NCI-H524 (cell line): ENCODE data around the gene DNAH14.
A peak's percentile ranks its signal among the peaks of the same experiment; 100 is the strongest.
"Not testable (repeated sequence)": the region's sequence is repeated elsewhere in the genome, so short reads cannot be mapped to it uniquely, and the experiment has no call there.

Experiments
- DNase-seq, 2 experiments: peaks; one replicate each; lab custom pipeline; 2025; lab: John Stamatoyannopoulos, UW

The DNAH14 gene

GRCh38 chr1:224929335-224930237 lies at the start of gene DNAH14:
TSS of gene DNAH14 (plus strand) at chr1:224929675. CDS start at chr1:224952703, 23,028 bp downstream.
- peak; percentile 24 to 70 for DNase-seq

- DNase-seq: no peak
Measured at GRCh38 chr1:224880593-224881307, 48.7 kb upstream of the DNAH14 start.

- not testable (repeated sequence) for DNase-seq
Measured at GRCh38 chr1:224881308-224881692, 48.2 kb upstream of the DNAH14 start.

DNA sequence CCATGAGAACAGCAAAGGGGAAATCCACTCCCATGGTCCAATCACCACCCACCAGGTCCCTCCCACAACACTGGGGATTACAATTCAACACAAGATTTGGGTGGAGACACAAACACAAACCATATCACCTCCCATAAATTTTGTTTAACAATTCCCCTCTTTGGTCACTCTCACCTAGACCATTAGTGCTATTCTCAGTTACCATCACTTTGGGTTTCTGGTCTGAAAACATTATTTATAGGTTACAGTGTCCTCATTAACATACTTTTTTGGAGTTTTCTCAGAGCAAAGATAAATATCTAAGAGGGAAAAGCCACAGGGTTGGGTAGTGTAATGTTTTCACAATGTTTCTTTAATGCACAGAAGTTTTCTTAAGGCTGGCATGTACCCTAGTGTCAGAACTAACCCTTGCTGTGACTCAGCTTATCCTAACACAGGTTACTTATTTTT lies 47.7 kb upstream of the DNAH14 start:
- no peak for DNase-seq

GRCh38 chr1:224882264-224882663 lies 47.2 kb upstream of the DNAH14 start:
- no peak for DNase-seq

GRCh38 chr1:224883091-224883490 lies 46.4 kb upstream of the DNAH14 start:
- DNase-seq: no peak

GRCh38 chr1:224884361-224884801 lies 45.1 kb upstream of the DNAH14 start:
- peak; percentile 7 to 66 for DNase-seq

GRCh38 chr1:224885376-224885775 lies 44.1 kb upstream of the DNAH14 start:
- not testable (repeated sequence) for DNase-seq

DNA sequence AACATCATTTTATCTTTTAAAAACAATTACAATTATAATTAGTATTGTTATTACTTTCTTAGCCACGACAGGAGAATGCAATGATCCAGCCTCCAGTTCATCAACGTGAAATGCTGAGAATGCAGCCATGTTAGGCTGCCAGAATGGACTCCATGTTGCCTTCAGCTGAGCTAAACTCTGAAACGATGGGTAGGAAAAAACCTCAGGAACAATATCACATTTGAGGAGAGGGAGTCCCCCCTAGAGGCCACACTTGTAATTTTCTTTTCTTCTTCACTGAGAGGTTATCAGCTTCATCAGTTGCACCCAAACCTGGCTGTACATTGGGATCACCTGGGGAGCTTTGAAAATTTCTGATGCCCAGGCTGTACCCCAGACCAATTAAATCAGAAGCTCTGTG lies 34.6 kb upstream of the DNAH14 start:
- DNase-seq: peak; percentile 1 to 66

GRCh38 chr1:224896130-224896781 lies 33.2 kb upstream of the DNAH14 start:
- no peak for DNase-seq

DNA sequence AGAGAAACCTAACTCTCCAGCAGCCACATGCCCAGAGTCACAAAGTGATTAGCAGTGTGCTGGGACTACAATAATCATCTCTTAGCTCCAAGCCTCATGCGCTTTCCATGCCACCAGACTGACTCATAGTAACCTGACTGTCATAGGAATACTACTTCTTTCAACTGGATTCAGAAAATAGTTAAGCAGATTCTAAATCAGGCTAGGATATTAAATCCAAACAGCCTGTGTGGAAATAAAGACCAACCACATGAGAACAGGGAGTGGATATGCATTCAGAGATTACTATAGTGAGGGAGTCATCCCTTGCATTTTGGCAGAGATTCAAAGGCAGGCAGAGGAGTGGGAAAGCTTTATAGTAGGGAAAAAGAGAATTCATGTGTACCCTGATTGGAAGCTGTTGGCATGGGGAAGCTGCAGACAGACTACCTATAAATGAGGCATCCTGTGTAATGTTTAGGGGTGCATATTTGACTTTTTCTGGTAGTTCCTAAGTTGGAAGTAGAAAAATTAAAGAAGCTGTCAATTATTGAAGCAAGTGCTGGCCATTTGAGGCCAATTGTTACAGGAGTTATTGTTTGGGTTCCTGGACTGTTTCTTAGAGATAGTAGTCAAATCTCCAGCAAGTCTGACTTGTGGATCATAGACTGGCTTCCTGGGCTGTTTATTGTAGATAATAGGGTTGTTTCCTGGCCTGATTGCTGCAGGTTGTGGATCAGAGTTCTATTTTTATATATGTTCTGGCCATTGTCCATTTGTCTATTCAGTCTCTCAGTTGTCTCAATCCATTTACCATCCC lies 31.7 kb upstream of the DNAH14 start:
- DNase-seq: no peak

GRCh38 chr1:224898937-224899336 lies 30.5 kb upstream of the DNAH14 start:
- no peak for DNase-seq

DNA sequence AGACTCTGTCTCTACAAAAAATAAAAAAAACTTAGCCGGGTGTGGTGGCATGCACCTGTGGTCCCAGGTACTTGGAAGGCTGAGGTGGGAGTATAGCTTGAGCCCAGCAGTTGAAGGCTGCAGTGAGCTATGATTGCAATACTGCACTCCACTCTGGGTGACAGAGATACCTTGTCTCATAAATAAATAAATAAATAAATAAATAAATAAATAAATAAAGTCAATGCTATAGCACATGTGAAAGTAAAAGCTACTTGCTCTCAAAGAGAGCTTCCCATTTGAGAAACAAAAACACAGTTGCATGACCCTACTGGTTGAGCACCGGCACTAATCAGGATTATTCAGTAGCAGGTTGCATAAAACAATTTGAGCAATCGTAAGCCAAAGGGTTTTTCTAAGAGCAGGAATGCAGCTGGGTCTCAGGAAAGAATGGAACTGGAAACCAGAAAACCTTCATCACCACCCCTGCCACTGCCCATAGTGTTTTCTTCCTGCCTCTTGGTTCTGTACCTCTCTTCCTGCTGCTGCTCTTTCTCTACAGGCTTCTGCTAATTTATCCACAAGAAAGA lies 29.3 kb upstream of the DNAH14 start:
- no peak for DNase-seq

DNA sequence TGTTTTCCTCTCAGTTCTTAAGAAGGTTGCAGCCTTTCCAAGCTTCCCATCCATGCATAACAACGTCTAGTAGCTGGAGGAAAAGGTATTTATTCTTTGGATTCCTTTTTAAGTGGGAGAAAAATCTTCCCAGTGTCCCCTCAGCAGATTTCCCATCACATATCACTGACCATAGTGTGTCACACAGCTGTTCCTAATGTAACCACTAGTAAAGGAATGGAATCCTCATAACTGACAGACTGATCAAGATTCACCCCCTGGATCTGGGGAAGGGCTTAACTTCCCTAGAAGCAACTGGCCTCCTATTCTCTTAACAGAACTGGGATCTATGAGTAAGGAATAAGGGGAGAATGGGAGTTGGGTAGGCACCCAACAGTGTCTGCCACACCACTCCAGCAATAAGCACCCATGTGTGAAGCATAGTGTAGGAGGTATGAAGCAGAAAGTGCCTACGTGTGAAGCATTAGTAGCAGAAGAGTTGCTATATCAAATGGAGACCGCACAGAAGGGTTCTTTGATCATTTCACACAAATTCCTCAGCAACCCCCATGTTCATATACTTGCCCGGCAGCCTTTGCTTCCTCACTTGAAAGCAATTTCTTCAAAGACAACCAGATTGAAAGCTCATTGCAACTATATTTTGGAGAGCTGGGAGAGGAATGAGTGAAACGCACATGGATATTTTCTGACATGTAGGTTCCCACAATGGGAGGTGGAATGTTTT lies 28.2 kb upstream of the DNAH14 start:
- DNase-seq: no peak

DNA sequence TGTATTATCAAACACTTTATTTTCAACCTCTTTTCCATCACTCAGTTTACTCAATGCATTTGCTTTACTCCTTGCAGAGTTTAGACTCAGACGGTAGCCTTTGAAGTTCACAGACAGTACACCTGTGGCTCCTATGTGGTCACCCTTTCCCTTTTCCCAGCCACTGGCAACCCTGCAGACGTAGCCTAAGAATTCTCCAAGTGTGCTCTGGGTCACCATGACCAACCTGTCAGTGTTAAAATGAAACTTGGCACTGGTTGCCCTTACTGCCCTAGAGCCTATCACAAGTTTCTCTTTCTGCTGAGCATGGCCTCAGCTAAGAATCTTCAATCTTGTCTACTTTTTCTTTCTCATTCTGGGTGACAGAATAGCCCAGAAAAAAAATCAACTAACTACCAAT lies 25.5 kb upstream of the DNAH14 start:
- DNase-seq: no peak

- no peak for DNase-seq
Measured at GRCh38 chr1:224906340-224906739, 23.1 kb upstream of the DNAH14 start.

- no peak for DNase-seq
Measured at GRCh38 chr1:224911217-224911616, 18.3 kb upstream of the DNAH14 start.

- DNase-seq: no peak
Measured at GRCh38 chr1:224914292-224914900, 15.1 kb upstream of the DNAH14 start.

GRCh38 chr1:224919508-224919907 lies 10.0 kb upstream of the DNAH14 start:
- no peak for DNase-seq

GRCh38 chr1:224920930-224921329 lies 8.5 kb upstream of the DNAH14 start:
- no peak for DNase-seq
